Caco-2 (cell line): ENCODE results near the gene CCDC14. TPM values are rescaled to one million over a fixed set of nuclear protein-coding genes. Genes with fewer than 3 reads are reported as not detected.
"Not testable (repeated sequence)": the region's sequence is repeated elsewhere in the genome, so short reads cannot be mapped to it uniquely, and the experiment has no call there.

ENCODE experiments used
- BruUV-seq: library from RNA; stranded (reverse); fragments of 400-500 nt; replicated peaks from 2 replicates; lab custom pipeline; 2021; lab: Mats Ljungman, UMichigan
- CTCF ChIA-PET: fragments of 300-600 bp; sonication (Branson Sonifier 250); formaldehyde crosslinking; loops from one replicate; lab custom pipeline; 2022; ENCODE audit warnings: antibody characterized with exemption; lab: Charles Lee
- POLR2A ChIA-PET: fragments of 300-600 bp; sonication (Branson Sonifier 250); formaldehyde crosslinking; loops from one replicate; lab custom pipeline; 2022; ENCODE audit warnings: antibody characterized with exemption; lab: Charles Lee
- DNase-seq, 2 experiments: peaks; one replicate each; pipeline versions ENCODE4 v3.0.0 to v3.0.0-alpha.2; 2020 to 2022
- H3K27me3 ChIP-seq: replicated peaks from 2 replicates; pipeline ENCODE4 v1.6.0; 2011; ENCODE audit warnings: low read length; ENCODE audit not compliant: control insufficient read depth, insufficient read depth
- H3K36me3 ChIP-seq: 2 replicates; pipeline ENCODE4 v1.5.1; 2011; ENCODE audit warnings: low read length; ENCODE audit not compliant: control insufficient read depth, insufficient read depth
- H3K4me1 ChIP-seq: fragments of 250-450 bp; sonication (Bioruptor Pico); 2 replicates; pipeline ENCODE4 v1.5.1; 2020; ENCODE audit warnings: mild to moderate bottlenecking
- H3K4me3 ChIP-seq: 2 replicates; pipeline ENCODE4 v1.5.1; 2011; ENCODE audit warnings: low read depth, mild to moderate bottlenecking, control low read depth, low read length
- H3K9me3 ChIP-seq: fragments of 250-450 bp; sonication (Bioruptor Pico); 2 replicates; pipeline ENCODE4 v1.5.1; 2020; ENCODE audit warnings: mild to moderate bottlenecking, moderate library complexity
- H3K27ac Mint-ChIP-seq: one replicate; pipeline ENCODE4 v1.8.0; 2022; ENCODE audit warnings: mixed read lengths; ENCODE audit not compliant: unreplicated experiment
- H3K27me3 Mint-ChIP-seq: one replicate; pipeline ENCODE4 v1.8.0; 2022; ENCODE audit warnings: mixed read lengths; ENCODE audit not compliant: insufficient read depth, unreplicated experiment
- H3K36me3 Mint-ChIP-seq: one replicate; pipeline ENCODE4 v1.8.0; 2022; ENCODE audit warnings: mild to moderate bottlenecking, mixed read lengths; ENCODE audit not compliant: insufficient read depth, unreplicated experiment
- H3K4me1 Mint-ChIP-seq: one replicate; pipeline ENCODE4 v1.8.0; 2022; ENCODE audit warnings: low read depth, mixed read lengths; ENCODE audit not compliant: unreplicated experiment
- H3K4me3 Mint-ChIP-seq: one replicate; pipeline ENCODE4 v1.8.0; 2022; ENCODE audit warnings: mild to moderate bottlenecking, moderate library complexity, mixed read lengths; ENCODE audit not compliant: unreplicated experiment
- H3K9me3 Mint-ChIP-seq: one replicate; pipeline ENCODE4 v1.8.0; 2022; ENCODE audit warnings: mixed read lengths; ENCODE audit not compliant: unreplicated experiment
- CTCF ChIP-seq, 2 experiments: fragments of 200-600 bp in 1 of 2; IDR thresholded peaks; 1 replicate in 1 of 2; 2 replicates in 1 of 2; pipeline versions ENCODE4 v1.5.1 to v1.8.0; 2011 to 2022; ENCODE audit warnings: antibody characterized with exemption in 1 of 2, control low read depth in 1 of 2, inconsistent platforms in 1 of 2, low read depth in 1 of 2, low read length in 1 of 2, mild to moderate bottlenecking in 1 of 2, moderate library complexity in 1 of 2; ENCODE audit not compliant: insufficient read depth in 1 of 2, severe bottlenecking in 1 of 2, unreplicated experiment in 1 of 2
- intact Hi-C: fragments of 100-400 bp; cut with micrococcal nuclease; formaldehyde crosslinking; loops from one replicate; pipeline ENCODE4 v1.10.0; 2022; ENCODE audit not compliant: unreplicated experiment
- total RNA-seq: library from RNA; stranded (reverse); gene quantifications from 2 replicates; pipeline ENCODE4 v1.2.3, GENCODE V29; 2022

Gene CCDC14
- total RNA-seq, 1 experiment from 2014 or later: 43.5 TPM

DNA sequence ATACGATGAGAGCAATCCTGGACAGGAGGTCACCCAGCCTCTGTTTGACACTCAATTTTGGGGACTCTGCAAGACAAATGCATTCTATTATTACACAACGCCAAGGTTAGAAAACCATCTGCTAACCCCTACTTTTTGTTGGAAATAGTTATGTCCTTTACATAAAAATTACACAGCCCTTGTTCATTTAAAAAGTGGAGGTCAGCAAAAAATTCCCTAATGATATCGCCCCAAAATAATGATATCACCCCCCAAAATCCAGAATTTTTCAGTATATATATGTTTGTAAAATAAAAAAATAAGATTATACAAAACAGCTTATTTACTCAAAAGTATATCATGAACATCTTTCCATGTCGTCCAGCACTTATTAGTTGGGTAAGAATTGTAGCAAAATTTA lies 19.5 kb upstream of the CCDC14 start:
- CTCF ChIA-PET: interaction anchor here (1.2 kb wide), 1 partner anchor 20 kb away, joined by 3 read pairs; the partner anchor contains the start of gene CCDC14

GRCh38 chr3:123979525-123980501 lies 18.8 kb upstream of the CCDC14 start:
- H3K36me3 Mint-ChIP-seq, H3K4me1 Mint-ChIP-seq, POLR2A ChIA-PET, H3K9me3 Mint-ChIP-seq, H3K4me3 Mint-ChIP-seq, H3K36me3 ChIP-seq, H3K27me3 ChIP-seq, H3K4me3 ChIP-seq, H3K4me1 ChIP-seq, BruUV-seq, H3K27ac Mint-ChIP-seq, H3K9me3 ChIP-seq: not testable (repeated sequence)
- peak; percentile 51 to 55 for DNase-seq
- peaks cover 18% of the 10 kb centered on the region for H3K27me3 Mint-ChIP-seq
- intact Hi-C loops: loop anchor here (10.0 kb wide), 2 partner anchors 235 to 325 kb away; no protein-coding TSS in a partner anchor
- CTCF ChIA-PET: interaction anchor here (0.7 to 1.2 kb wide), 2 partner anchors 19 to 327 kb away, joined by 3 read pairs; partner anchors contain the start of gene CCDC14
- TF ChIP-seq CTCF (IDR thresholded peaks at IDR 0.05; ENCODE audit: insufficient read depth in 1 of 2, low read depth in 1 of 2, low read length in 1 of 2, severe bottlenecking in 1 of 2, unreplicated experiment in 1 of 2): peak; percentile 52 to 66

More for the DNA sequence above, 19.5 kb upstream of the CCDC14 start:
- Mint-ChIP-seq H3K27ac (no peak overlapping the region), H3K4me1 (no peaks in the 10 kb centered on the region), H3K9me3 (no peaks in the 10 kb centered on the region), H3K27me3 (peaks cover 18% of the 10 kb centered on the region), H3K36me3 (no peaks in the 10 kb centered on the region), H3K4me3 (no peak overlapping the region)
- POLR2A ChIA-PET: no interaction called here
- intact Hi-C loops: loop anchor here (10.0 kb wide), 2 partner anchors 236 to 326 kb away; no protein-coding TSS in a partner anchor
- BruUV-seq: no TSS peak
- no peak overlapping the region for H3K4me3 ChIP-seq
- no peaks in the 10 kb centered on the region for H3K9me3 ChIP-seq
- no peaks in the 10 kb centered on the region for H3K36me3 ChIP-seq
- H3K27me3 ChIP-seq: no peaks in the 10 kb centered on the region; the same call in 1 of the 2 replicates
- H3K4me1 ChIP-seq: no peaks in the 10 kb centered on the region
- TF ChIP-seq CTCF (IDR thresholded peaks at IDR 0.05; ENCODE audit: insufficient read depth in 1 of 2, low read depth in 1 of 2, low read length in 1 of 2, severe bottlenecking in 1 of 2, unreplicated experiment in 1 of 2): no peak
- DNase-seq: no peak

DNA sequence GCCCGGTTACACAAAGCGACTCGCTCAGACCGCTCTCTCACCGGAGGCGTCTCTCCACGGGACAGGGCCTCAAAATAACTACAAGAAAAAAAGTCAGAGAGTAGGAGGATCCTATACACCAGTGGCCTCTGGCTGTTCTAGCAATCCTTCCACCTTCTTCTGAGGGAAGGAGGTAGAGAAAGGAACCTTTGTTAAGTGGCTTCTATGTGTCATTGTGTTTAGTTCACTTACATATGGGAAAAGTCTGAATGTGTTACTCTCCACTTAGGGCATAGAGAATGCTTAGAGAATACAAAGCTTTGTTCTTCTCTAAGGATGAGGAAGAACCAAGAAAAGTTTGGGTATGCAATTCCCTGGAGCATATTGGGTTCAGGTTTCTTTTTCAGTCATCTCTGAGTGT lies 15.9 kb upstream of the CCDC14 start:
- DNase-seq, H3K27me3 ChIP-seq, H3K4me1 ChIP-seq, CTCF ChIA-PET, POLR2A ChIA-PET, H3K9me3 ChIP-seq, intact Hi-C loops, H3K4me3 ChIP-seq, H3K36me3 Mint-ChIP-seq, H3K4me3 Mint-ChIP-seq, H3K4me1 Mint-ChIP-seq, H3K36me3 ChIP-seq, BruUV-seq, H3K9me3 Mint-ChIP-seq, H3K27ac Mint-ChIP-seq: not testable (repeated sequence)
- peaks cover 19% of the 10 kb centered on the region for H3K27me3 Mint-ChIP-seq

DNA sequence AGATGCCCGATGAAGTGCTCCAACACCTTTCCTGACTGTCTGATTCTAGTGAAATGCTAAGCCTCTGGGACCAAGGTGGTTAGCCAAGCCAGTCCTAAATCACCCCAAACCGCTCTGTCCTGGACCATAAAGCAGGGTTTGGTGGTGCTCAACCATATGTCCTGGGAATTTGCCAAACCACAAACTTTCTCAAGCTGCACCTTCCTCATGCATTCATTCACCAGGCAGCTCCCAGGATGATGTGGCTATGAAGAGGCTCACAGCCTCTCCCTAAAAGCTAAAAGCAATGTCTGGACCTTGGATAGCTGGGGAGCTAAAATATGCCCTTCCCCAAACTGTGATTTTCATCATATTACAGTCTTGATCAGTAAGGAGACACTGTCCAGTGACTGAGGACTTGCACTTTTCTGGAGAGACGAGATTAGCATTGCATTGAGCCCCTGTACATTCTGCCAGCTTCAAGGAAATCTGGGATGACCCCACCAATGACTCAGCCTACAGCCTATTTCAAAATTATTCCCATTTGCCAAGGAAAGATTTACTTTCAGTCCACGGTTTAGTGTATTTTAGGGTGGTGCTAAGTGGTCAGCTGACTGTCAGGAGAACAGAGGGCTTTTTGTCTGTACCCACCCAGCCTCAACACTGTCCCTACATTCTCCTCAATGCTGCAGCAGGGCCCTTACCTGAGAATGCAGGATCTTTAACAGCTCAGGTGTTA lies 15.3 kb upstream of the CCDC14 start:
- peaks cover 14% of the 10 kb centered on the region for H3K27me3 Mint-ChIP-seq
- DNase-seq, H3K4me3 ChIP-seq, intact Hi-C loops, H3K27me3 ChIP-seq, H3K36me3 Mint-ChIP-seq, H3K9me3 ChIP-seq, POLR2A ChIA-PET, H3K36me3 ChIP-seq, H3K4me3 Mint-ChIP-seq, CTCF ChIA-PET, BruUV-seq, H3K4me1 ChIP-seq, H3K4me1 Mint-ChIP-seq, H3K9me3 Mint-ChIP-seq, H3K27ac Mint-ChIP-seq: not testable (repeated sequence)

DNA sequence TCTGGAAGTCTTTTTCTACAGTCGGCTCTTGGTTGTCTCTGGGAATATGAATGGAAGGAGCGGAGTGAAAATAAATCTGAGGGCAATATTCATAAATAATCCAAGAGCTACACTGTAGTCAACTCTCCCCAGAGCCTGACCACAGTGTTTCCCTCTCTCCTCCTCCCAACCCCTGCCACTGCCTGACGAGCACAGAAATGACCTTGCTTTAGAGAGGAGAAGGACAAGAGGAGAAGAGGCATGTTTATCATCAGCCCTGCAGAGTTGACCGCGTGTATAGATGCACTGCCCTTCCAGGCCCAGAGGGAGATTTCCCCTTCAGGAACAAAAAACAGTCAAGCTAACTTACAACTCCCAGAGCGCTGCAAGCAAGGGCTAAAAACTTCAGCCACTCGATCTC lies 14.0 kb upstream of the CCDC14 start:
- H3K27ac Mint-ChIP-seq, H3K4me3 Mint-ChIP-seq, H3K4me1 ChIP-seq, H3K36me3 ChIP-seq, H3K27me3 ChIP-seq, H3K4me3 ChIP-seq, H3K9me3 Mint-ChIP-seq, intact Hi-C loops, H3K9me3 ChIP-seq, CTCF ChIA-PET, H3K36me3 Mint-ChIP-seq, H3K4me1 Mint-ChIP-seq, POLR2A ChIA-PET, DNase-seq, BruUV-seq: not testable (repeated sequence)
- H3K27me3 Mint-ChIP-seq: peaks cover 15% of the 10 kb centered on the region
